CD4-positive, alpha-beta T cell treated with Interleukin-12 subunit alpha and Interleukin-12 subunit beta, for 1 hour (primary cell): ENCODE results near the gene EID2.

ENCODE experiments used
- DNase-seq: peaks from one replicate; pipeline ENCODE4 v3.0.0-alpha.2; 2020

The EID2 gene

DNA sequence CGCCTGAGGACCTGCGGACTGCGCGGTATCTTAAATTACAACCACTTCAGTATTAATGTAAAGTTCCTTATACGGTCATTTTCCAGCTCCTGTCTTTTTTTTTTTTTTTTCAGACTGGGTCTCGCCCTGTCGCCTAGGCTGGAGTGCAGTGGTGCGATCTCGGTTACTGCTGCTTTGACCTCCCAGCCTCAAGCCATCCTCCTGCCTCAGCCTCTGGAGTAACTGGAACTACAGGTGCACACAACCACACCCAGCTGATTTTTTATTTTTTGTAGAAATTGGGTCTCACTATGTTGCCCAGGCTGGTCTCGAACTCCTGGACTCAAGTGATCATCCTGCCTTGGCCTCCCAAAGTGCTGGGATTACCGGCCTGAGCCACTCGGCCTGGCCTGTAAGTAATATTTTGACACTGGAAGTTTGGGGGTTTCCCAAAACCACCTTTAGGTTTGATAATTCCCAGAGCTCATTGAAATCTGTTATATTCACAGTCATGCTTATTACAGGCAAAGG is 6.9 kb downstream of the EID2 start:
- no peak for DNase-seq

DNA sequence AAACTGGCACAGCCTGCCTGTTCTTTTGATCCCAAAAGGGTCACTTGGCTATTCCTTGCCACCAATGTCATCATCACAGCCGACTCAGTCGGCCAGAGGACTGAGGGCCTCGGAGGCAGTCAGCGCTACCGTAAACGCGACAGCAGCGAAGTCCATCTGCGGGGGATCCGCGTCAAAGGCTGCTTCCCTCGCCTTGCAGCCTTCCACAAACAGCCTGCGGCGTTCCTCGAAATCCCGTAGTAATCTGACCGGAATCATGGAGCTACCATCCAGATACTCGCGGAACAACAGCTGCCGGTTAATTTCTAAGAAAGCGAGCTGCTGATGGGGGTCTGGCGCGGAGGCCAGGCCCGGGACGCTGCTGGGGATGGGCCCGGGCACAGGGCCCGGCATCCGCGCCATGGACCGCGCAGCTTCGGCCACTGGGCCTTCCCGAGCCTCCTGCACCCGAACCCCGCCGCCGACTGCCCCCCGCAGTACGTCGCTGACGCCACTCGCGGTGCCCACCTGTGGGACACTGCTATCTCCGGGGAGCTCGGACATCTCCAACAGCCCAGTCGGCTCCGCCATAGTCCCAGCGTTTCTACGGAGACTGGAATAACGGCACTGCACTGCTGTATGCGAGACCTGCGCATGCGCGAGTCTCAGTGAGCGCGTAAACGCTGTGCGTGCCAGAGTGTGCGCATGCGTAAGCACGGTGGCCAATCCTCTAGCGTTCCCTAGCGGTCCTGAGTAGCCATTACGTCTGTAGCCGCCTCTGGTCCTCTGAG is 7.5 kb downstream of the EID2 start, which contains the start of gene EID2B:
EID2B (minus strand) TSS at position 620 of the 770 bp plus-strand sequence; CDS start at position 570, 50 bp downstream.
- DNase-seq, result peak; percentile 96

DNA sequence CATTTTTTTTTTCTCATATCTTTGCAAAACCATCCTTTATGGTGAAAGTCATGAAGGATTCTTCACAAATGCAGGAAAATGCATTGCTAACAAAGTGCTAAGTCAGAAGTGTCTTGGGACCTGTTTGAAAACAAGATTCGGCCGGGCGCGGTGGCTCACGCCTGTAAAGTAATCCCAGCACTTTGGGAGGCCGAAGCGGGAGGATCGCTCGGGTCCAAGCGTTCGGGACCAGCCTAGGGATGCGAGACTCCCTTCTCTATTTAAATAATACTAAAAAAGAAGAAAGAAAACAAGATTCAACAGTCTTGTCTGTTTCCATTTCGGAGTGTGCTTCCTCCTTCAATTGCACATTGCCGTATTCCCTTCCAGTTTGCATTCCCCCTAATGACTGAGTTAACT is 8.1 kb downstream of the EID2 start:
- no peak for DNase-seq

DNA sequence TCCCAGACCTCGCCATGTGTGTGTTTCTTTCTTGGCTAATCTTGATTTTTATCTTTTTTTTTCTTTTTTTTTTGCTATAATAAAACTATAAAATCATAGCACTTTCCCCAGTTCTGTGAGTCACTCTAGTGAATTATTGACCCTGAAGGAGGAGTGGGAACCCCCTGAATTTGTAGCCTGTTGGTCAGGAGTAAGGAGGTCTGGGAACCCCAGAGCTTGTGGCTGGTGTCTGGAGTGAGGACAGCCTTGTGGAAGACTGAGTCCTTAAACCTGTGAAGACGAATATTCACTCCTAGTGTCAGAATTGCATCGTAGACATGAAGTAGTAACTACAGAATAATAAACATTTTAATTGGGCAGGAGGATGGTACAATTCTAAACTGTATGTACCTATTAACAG is 14.8 kb downstream of the EID2 start:
- DNase-seq, result no peak

DNA sequence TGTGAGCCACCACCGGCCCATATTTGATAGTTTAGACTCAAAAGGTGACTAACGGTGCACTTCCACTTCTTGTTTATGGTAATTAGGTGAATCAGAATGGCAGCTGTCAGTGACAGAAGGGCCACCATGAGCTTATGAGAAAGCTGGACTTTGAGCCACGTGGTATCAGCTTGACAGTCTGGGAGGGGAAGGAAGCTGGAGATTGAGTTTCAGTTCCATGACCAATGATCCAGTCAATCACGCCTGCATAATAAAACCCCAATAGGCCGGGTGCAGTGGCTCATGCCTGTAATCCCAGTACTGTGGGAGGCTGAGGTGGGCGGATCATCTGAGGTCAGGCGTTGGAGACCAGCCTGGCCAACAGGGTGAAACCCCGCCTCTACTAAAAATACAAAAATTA is 15.5 kb downstream of the EID2 start:
- no peak for DNase-seq

DNA sequence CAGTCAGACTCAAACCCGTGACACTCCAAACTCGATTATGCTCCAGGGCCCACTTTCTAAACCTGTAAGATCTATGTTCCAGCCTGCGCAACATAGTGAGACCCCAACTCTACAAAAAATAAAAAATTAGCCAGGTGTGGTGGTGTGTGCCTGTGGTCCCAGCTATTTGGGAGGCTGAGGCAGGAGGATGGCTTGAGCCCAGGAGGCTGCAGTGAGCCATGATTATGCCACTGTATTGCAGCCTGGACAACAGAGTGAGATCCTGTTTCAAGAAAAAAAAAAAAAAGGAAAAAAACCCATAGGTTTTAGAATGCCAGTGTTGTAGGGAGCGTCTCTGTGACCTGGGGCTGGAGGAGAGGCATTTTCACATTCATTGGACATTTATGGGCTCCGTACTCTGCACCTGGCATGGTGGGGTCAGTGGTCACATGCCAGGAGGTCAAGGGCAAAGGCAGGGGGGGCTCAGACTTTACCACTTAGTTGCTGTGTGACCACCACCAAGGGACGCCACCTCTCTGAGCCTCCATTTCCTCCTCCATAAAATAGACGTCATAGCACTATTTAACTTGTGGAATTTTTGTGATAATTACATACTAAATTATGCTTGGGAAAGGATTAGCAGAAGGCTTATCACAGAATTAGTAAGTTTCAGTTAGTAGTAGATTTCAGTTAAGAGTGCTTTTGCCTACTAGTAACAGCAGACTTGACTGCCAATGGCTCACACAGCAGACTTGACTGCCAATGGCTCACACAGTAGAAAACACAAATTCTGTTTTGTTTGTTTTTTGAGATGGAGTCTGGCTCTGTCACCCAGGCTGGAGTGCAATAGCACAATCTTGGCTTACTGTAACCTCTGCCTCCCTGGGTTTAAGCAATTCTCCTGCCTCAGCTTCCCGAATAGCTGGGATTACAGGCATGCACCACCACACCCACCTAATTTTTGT is 19.1 kb downstream of the EID2 start:
- DNase-seq, result no peak

DNA sequence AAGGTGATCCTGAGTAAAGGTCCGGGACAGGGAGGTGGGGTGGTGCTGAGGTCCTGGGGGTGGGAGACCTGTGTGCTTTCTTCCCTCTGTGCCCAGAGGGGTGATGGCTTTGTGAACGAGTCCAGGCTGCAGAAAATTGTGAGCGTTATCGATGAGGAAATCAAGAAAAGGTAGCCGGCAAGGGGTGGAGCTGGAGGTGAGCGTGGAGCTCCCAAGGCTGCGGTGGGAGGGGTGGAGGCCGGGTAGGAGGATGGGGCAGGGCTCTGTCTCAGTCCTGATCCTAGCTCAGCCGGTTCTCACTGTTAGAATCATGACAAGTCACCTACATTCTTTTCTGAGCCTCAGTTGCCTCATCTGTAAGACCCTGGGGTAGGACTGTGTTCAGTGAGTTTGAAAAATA is 21.0 kb downstream of the EID2 start:
- no peak for DNase-seq

DNA sequence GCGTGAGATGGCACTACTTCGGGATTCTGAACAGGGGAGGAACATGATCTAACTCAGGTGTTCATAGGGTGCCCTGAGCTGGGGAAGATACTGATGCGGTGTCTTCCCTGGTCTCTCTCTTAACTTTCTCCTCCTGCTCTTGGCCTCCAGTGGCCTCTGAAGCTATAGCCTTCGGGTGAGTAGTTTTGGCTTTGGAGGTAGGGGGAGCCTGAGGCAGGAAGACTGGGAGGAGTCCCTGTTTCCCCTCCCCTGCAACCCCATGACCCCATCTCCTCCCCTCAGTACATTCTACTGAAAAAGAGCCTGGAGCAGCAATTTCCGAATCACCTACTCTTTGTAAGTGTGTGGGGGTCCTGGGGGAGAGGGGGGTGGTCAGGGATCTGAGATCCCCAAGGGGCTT is 21.5 kb downstream of the EID2 start:
- DNase-seq, result no peak

DNA sequence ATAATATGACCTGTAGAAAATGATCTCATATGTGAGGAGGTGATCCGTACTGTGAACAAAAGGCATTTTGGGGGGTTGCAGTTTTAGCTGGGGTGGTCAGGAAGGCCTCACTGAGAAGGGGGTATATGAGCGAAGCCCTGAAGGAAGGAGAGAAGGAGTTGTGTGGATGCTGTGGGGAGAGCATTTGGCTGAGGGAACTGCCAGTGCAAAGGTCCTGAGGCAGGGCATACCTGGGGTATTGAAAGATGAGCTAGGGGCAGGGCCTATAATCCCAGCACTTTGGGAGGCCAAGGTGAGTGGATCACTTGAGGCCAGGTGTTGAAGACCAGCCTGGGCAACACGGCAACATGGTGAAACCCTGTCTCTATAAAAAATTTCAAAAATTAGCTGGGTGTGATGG is 22.5 kb downstream of the EID2 start:
- DNase-seq, result no peak

DNA sequence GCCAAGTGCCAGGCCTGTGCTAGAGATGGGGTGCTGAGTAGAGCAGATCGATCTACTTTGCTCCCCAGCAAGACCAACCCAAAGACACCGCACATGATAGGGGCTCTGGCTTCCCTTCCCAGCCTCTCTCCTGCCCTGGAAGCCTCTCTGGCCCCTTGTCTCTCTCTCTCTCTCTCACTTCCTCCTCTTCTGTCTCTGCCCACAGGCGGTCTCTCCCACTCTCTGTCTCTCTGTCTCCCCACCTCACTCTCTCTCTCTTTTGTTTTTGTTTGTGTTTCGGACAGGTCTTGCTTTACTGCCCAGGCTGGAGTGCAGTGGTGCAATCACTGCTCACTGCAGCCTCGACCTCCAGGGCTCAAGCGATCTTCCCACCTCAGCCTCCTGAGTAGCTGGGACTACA is 23.7 kb downstream of the EID2 start:
- no peak for DNase-seq

DNA sequence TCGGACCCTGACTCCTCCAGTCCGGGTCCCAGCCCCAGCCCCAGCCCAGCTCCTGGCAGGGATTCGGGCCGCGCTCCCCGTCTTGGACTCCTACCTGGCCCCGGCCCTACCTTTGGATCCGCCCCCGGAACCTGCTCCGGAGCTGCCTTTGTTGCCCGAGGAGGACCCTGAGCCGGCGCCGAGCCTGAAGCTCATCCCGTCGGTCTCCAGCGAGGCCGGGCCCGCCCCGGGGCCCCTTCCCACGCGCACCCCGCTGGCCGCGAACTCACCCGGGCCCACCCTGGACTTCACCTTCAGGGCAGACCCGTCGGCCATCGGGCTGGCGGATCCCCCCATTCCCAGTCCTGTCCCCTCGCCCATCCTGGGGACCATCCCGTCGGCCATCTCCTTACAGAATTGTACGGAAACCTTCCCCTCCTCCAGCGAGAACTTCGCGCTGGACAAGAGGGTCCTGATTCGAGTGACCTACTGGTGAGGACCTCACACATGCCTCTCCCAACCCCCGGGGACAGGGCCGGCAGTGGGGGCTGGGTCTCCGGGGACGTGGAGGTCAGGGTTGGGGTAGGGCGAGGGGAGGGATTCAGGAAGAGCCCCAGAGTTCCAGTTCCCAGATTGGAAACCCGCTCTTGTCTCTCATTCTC is 24.3 kb downstream of the EID2 start:
- DNase-seq, result no peak

DNA sequence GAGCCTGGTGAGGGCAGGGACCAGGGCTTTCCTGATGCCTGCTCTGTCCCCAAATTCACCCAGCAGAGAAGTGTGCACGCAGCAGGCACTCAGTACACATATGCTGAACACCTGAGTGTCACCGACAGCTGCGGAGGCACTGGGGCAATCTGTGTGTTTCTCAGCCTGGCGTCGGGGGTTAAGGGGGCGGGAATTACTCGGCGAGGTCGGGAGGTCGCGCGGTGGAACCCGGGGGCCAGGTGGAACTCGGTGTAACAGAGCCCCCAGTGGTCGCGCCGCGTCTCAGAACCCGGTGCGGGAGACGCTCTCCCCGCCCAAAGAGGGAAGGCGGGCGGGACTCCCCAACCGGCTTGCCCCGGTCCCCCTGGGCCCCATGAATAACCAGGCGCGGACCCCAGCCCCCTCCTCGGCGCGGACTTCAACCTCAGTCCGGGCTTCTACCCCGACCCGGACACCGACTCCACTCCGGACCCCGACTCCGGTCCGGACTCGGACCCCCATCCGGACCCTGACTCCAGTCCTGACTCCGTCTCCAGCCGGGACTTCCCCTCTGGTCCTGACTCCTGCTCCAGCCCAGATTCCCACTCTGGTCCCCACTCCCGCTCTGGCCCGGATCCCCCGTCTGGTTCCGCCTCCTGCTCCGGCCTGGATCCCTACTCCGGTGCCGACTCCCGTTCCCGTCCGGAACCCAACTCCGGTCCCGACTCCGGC is 25.0 kb downstream of the EID2 start, which contains the start of gene SELENOV:
SELENOV (plus strand) TSS at position 300 of the 711 bp plus-strand sequence; CDS start at position 374, 74 bp downstream.
- peak; percentile 15 for DNase-seq

DNA sequence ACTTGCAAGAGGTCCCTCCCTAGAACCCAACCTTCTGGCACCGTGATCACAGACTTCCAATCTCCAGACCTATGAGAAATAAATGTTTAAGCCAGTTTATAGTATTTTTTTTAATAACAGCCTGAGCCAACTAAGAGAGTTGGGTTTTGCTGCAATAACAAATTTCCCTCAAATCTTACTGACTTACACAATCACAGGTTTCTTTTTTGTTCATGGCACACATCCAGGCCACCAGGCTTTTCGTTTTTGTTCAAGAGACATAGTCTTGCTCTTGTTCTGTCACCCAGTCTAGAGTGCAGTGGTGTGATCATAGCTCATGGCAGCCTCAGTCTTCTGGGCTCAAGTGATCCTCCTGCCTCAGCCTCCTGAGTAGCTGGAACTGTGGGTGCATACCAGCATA is 27.0 kb downstream of the EID2 start:
- DNase-seq, result no peak

DNA sequence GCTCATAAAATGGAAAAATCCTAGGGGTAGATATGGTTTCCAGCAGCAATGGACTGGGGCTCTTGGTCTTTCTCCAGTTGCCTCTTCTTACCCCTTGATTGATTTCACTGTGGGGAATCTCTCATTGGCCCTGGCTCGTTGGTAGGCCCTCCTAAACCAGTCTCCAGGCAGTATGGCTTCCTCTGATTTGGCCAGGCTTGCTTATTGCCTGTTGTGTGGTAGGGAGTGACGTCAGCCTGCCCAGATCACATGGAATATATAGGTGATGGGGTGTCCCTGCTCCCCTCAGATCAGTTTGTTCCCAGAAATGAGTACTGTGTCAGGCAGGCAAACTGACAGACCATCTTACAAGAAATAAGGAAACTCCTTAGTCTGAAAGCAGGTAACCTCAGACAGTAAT is 30.7 kb downstream of the EID2 start:
- no peak for DNase-seq

DNA sequence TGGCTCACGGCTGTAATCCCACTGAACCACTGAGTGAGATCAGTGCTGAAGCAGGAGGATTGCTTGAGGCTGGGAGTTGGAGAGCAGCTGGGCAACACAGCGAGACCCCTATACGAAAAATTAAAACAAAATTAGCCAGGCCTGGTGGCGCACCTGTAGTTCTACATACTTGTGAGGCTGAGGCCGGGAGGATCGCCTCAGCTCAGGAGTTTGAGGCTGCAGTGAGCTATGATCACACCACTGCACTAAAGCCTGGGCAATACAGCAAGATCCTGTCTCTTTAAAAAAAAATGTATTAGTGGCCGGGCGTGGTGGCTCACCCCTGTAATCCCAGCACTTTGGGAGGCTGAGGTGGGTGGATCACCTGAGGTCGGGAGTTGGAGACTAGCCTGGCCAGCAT is 31.3 kb downstream of the EID2 start:
- DNase-seq, result no peak

DNA sequence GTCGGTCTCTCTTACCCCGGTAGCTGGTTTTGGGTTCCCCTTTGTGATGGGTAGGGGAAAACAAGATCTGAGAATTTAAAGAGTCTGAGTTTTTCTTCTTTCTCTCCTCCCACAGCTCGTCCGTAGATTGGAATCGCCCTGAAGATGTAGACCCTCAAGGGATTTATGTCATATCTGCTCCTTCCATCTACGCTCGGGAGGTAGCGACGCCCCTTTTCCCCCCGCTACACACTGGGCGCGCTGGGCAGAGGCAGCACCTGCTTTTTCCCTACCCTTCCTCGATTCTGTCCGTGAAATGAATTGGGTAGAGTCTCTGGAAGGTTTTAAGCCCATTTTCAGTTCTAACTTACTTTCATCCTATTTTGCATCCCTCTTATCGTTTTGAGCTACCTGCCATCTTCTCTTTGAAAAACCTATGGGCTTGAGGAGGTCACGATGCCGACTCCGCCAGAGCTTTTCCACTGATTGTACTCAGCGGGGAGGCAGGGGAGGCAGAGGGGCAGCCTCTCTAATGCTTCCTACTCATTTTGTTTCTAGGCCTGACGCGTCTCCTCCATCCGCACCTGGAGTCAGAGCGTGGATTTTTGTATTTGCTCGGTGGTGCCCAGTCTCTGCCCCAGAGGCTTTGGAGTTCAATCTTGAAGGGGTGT is 32.1 kb downstream of the EID2 start:
- no peak for DNase-seq

DNA sequence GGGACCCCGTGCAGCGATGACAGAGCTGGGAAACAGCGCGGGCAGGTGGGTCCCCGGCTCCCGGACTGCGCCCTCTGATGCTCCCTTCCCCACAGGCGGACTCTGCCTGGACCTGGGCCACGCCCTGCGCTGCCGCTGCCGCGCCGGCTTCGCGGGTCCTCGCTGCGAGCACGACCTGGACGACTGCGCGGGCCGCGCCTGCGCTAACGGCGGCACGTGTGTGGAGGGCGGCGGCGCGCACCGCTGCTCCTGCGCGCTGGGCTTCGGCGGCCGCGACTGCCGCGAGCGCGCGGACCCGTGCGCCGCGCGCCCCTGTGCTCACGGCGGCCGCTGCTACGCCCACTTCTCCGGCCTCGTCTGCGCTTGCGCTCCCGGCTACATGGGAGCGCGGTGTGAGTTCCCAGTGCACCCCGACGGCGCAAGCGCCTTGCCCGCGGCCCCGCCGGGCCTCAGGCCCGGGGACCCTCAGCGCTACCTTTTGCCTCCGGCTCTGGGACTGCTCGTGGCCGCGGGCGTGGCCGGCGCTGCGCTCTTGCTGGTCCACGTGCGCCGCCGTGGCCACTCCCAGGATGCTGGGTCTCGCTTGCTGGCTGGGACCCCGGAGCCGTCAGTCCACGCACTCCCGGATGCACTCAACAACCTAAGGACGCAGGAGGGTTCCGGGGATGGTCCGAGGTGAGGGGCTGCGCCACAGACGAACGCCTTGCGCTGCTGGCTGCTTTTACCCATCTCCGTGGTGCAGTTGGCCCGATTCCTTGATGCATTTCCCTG is 32.8 kb downstream of the EID2 start:
- peak; percentile 66 for DNase-seq

DNA sequence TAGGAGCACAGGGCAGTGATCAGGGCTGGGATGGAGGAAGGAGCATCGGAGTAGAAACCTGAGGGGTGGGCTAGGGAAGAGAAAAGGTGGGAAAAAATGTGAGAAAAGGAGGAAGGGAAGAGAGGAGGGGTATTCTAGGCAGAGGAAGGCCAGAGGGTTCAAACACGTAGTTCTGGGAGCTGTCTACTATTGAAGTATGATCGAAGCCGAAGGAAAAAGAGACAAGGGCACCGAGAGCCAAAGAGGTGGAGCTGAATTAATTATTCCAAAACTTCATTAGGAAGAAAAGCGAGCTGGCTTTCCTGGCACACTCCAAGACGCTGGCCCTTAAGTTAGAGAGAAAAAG is 33.4 kb downstream of the EID2 start:
- no peak for DNase-seq

DNA sequence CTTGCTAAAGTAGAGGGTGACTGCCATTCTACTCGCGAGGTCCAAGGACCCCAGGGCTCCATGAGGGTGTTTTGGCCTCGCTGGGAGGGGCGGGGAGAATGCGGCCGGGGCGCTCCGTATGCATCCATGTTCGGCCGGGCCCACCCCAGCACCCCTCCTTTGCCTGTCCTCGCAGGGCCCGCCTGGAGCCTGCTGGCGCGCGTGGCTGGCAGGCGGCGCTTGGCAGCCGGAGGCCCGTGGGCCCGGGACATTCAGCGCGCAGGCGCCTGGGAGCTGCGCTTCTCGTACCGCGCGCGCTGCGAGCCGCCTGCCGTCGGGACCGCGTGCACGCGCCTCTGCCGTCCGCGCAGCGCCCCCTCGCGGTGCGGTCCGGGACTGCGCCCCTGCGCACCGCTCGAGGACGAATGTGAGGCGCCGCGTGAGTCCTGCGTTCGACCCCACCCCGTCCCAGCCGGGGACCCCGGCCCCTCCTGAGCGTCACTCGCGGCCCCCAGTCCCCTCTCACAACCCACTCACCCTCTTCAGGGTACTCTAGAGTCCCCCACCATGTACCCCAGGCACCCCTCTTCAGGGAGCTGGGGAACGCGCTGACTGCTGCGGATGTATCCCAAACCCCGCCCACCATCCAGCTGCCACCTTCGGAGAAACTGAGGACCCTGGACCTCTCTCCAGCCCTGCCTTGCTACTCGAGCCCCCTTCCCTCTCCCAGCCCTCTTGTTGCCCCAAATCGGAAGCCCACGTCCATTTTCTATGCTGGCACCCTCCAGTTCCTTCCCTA is 37.1 kb downstream of the EID2 start:
- DNase-seq, result peak; percentile 82

DNA sequence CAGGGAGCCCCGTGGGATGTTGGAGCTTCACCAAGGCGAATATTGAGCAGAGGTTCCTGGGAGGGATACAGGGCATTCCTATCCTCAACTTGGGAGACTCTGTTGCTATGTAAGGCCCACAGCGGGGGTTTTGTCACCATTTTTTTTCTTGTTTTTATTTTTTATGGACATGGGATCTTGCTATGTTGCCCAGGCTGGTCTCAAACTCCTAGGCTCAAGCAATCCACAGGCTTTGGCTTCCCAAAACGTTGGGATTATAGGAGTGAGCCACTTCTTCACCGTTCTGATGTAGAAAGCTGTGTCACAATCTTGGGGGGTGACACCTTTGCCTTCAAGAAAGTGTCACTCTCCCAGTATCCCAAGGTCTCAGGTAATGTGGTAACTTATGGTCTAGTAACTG is 38.6 kb downstream of the EID2 start:
- DNase-seq, result no peak
